GM06990 (cell line): ENCODE measurements around the gene DPEP1.

Experiments used
- DNase-seq: peaks from one replicate; pipeline ENCODE4 v3.0.0-alpha.2; 2011; ENCODE audit not compliant: insufficient read length; ENCODE audit errors: extremely low read depth
- H3K27me3 ChIP-seq: replicated peaks from 2 replicates; pipeline ENCODE4 v1.6.0; 2011; ENCODE audit warnings: low read length; ENCODE audit not compliant: control insufficient read depth, insufficient read depth
- H3K36me3 ChIP-seq: 2 replicates; pipeline ENCODE4 v1.5.1; 2011; ENCODE audit warnings: low read length; ENCODE audit not compliant: control insufficient read depth, insufficient read depth
- H3K4me3 ChIP-seq: replicated peaks from 2 replicates; pipeline ENCODE4 v1.5.1; 2011; ENCODE audit warnings: low read depth, mild to moderate bottlenecking, control low read depth, low read length
- TF ChIP-seq, protein P1 (sequence below): IDR thresholded peaks from 2 replicates; pipeline ENCODE4 v1.5.1; 2011; ENCODE audit warnings: low read length, control low read depth, mild to moderate bottlenecking, inconsistent platforms; ENCODE audit not compliant: insufficient read depth, poor library complexity, severe bottlenecking

Gene DPEP1

DNA sequence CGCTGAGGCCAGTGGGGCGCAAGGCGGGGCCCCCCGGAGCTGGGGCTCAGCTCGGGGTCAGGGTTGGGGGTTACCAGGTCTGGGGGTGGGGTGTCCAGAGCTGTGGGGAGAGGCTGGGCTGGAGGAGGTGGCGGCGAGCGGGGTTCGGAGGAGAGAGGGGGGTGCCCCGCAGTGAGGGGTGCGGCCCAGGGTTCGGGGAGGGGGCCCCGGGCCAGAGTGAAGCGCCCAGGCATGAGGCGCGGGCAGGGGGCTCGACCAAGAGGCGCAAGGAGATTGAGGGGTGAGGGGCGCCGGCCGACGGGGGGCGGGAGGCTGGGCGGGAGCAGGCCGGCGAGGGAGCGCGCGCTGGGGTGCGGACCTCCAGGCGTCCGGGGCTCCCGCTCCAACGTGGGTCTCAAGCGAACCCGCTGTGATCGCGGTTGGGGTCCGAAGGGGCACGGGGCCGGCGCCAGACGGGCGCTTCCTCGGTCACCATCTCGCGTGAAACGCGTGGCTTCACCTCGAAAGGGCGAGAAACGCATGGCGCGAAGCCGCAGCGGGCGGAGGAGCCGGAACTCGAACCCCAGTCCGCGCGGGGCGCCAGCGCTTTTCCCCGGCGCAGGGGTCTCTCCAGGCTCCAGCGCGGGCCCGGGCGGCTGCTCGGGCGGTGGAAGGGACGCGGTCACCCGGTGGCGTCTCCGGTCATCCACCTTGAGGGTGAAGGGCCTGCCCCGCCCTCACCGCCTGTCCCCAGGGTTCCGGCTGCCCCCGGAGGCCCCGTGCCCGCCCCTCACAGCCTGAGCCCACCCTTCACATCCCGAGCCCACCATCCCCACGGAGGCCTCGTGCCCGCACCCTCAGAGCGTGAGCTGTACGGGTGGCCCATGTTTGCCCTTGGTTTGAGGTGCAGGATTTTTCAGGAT lies 37.0 kb upstream of the DPEP1 start:
- Histone ChIP-seq H3K36me3 (no peaks in the 10 kb centered on the region; the same call in 1 of the 2 replicates), H3K27me3 (no peaks in the 10 kb centered on the region), H3K4me3 (peak overlapping the region; percentile 40)
- no peak for DNase-seq
- TF ChIP-seq, protein P1, sequence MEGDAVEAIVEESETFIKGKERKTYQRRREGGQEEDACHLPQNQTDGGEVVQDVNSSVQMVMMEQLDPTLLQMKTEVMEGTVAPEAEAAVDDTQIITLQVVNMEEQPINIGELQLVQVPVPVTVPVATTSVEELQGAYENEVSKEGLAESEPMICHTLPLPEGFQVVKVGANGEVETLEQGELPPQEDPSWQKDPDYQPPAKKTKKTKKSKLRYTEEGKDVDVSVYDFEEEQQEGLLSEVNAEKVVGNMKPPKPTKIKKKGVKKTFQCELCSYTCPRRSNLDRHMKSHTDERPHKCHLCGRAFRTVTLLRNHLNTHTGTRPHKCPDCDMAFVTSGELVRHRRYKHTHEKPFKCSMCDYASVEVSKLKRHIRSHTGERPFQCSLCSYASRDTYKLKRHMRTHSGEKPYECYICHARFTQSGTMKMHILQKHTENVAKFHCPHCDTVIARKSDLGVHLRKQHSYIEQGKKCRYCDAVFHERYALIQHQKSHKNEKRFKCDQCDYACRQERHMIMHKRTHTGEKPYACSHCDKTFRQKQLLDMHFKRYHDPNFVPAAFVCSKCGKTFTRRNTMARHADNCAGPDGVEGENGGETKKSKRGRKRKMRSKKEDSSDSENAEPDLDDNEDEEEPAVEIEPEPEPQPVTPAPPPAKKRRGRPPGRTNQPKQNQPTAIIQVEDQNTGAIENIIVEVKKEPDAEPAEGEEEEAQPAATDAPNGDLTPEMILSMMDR, result no peak

DNA sequence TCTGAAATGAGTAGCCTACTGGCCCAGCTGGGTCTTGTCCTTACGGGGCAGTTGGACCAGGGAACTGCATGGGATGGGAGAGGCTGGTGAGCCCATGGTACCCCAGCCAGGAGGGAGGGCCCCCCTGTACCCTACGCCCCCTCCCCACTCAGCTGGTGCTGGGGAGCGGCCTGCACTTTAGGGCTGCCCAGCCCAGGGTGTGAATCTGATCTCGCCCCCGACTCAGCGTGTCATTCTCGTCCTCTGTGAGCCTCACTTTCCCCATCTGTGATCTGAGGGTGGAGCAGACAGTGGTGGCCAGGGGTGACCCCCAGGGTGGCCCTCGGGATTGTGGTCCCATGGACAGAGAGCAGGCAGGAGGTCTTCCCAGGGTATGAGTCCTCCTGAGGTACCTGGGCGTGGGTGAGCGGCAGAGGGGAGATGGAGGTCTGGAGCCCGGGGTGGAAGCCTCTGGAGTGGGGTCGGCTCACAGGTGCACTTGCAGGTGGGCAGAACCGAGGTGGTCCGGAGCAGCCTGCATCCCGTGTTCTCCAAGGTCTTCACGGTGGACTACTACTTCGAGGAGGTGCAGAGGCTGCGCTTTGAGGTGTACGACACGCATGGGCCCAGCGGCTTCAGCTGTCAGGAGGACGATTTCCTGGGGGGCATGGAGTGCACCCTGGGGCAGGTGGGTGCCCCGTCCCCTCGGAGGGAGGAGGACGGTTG lies 36.2 kb upstream of the DPEP1 start:
- Histone ChIP-seq H3K27me3 (no peaks in the 10 kb centered on the region), H3K36me3 (no peaks in the 10 kb centered on the region; the same call in 1 of the 2 replicates), H3K4me3 (no peak overlapping the region)
- DNase-seq, result no peak
- TF ChIP-seq, protein P1, result no peak

DNA sequence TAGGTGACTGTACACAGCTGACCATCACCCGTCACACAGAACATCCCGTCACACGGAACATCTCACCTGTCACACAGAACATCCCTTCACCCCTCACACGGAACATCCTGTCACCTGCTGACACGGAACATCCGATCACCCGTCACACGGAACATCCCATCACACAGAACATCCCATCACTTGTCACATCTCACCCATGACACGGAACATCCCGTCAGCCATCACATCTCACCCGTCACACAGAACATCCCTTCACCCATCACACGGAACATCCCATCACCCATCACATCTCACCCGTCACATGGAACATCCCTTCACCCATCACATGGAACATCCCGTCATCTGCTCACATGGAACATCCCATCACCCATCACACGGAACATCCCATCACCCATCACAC lies 34.1 kb upstream of the DPEP1 start:
- Histone ChIP-seq H3K27me3 (no peaks in the 10 kb centered on the region), H3K36me3 (no peaks in the 10 kb centered on the region; the same call in 1 of the 2 replicates), H3K4me3 (no peak overlapping the region)
- TF ChIP-seq, protein P1, result no peak
- no peak for DNase-seq

DNA sequence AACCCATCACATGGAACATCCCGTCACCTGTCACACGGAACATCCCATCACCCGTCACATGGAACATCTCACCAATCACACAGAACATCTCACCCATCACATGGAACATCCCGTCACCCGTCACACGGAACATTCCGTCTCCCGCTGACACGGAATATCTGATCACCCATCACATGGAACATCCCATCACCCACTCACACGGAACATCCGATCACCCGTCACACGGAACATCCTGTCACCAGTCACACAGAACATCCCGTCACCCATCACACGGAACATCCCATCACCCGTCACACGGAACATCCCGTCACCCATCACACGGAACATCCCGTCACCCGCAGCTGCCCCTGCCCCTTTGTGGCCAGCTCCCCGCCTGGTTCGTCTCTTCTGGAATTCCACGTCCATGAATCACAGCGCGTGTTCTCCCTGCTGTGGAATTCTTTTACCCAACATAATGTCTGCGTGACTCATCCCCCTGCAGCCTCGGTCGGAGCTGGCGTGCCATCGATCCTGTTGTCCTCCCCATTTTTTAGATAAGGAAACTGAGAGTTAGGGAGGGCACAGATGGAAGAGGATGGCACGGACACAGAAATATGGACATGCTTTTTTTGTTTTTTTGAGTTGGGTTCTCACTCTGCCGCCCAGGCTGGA lies 32.3 kb upstream of the DPEP1 start:
- Histone ChIP-seq H3K36me3 (no peaks in the 10 kb centered on the region; the same call in 1 of the 2 replicates), H3K4me3 (no peak overlapping the region), H3K27me3 (no peaks in the 10 kb centered on the region)
- DNase-seq, result no peak
- TF ChIP-seq, protein P1, result no peak

DNA sequence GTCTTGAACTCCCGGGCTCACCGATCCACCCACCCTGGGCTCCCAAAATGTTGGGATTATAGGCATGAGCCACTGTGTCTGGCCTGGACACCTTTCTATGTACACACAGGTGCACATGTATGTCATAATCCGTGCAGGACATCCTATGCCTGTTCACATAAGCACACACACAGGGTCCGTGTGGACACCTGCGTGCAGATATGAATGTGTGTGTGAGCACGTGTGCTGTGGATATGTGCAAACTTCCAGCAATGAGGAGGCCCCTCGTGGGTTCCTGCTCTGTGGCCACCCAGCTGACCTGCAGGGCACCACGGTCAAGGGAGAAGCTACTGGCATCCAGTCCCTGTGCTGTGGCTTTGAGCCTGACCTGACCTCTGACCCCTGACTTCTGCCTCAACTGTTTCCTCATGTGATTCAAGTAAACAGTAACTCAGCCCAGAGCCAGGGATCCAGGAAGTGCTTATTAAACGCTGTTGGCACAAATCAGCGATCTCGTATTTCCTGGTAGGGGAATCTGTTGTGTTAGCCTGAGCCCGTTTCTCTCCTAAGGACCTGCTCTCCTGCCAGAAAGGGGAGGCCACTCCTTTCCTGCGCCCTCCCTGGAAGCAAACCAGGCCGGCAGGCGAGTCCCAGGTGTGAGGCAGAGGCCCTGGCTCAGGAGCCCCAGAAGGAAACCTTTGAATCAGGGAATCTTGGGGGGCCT lies 31.4 kb upstream of the DPEP1 start:
- no peak for DNase-seq
- TF ChIP-seq, protein P1, result no peak

More for the DNA sequence above, 31.4 kb upstream of the DPEP1 start:
- H3K27me3 ChIP-seq, result no peaks in the 10 kb centered on the region
- no peaks in the 10 kb centered on the region; the same call in 1 of the 2 replicates for H3K36me3 ChIP-seq
- H3K4me3 ChIP-seq, result no peak overlapping the region
